HG03460 (cell line): ENCODE data around the gene PHF5A.

Experiments
- ATAC-seq: cut with Tn5 transposase; IDR thresholded peaks from one replicate; pipeline ENCODE4 v1.9.1; 2021; ENCODE audit not compliant: unreplicated experiment

The PHF5A gene

GRCh38 chr22:41418717-41419116 lies 49.8 kb downstream of the PHF5A start:
- ATAC-seq: no peak

- ATAC-seq: no peak
These were observed 50.7 kb downstream of the PHF5A start for GRCh38 chr22:41417622-41418390.

- ATAC-seq: no peak
These were observed 52.9 kb downstream of the PHF5A start for GRCh38 chr22:41415554-41415953.

- no peak for ATAC-seq
These were observed 57.3 kb downstream of the PHF5A start for GRCh38 chr22:41411021-41411851.

- ATAC-seq: no peak
These were observed 58.2 kb downstream of the PHF5A start for GRCh38 chr22:41410311-41410751.
